MM.1S (cell line): ENCODE results near the gene LCA5L.
"Not testable (repeated sequence)": the region's sequence is repeated elsewhere in the genome, so short reads cannot be mapped to it uniquely, and the experiment has no call there.

Experiments used
- DNase-seq: peaks from one replicate; pipeline ENCODE4 v3.0.0-alpha.2; 2015
- H2AFZ ChIP-seq: fragments of 300-600 bp; sonication (generic); 2 replicates; pipeline ENCODE4 v1.6.0; 2016; ENCODE audit warnings: antibody characterized with exemption, low read length
- H3F3A ChIP-seq: fragments of 300-600 bp; sonication (generic); 2 replicates; pipeline ENCODE4 v1.6.1; 2016; ENCODE audit warnings: mild to moderate bottlenecking, antibody characterized with exemption, low read length, moderate library complexity, mixed read lengths; ENCODE audit not compliant: insufficient read depth
- H3K27ac ChIP-seq: fragments of 300-600 bp; sonication (generic); 2 replicates; pipeline ENCODE4 v1.5.1; 2016; ENCODE audit warnings: mild to moderate bottlenecking, low read length
- H3K27me3 ChIP-seq: fragments of 300-600 bp; sonication (generic); replicated peaks from 2 replicates; pipeline ENCODE4 v1.6.0; 2016; ENCODE audit warnings: low read length; ENCODE audit not compliant: insufficient read depth
- H3K36me3 ChIP-seq: fragments of 300-600 bp; sonication (generic); replicated peaks from 2 replicates; pipeline ENCODE4 v1.6.1; 2016; ENCODE audit warnings: mild to moderate bottlenecking, low read length, mixed read lengths; ENCODE audit not compliant: insufficient read depth
- H3K4me1 ChIP-seq: fragments of 300-600 bp; sonication (generic); 2 replicates; pipeline ENCODE4 v1.6.1; 2016; ENCODE audit warnings: low read length, mixed read lengths
- H3K4me2 ChIP-seq: fragments of 300-600 bp; sonication (generic); 2 replicates; pipeline ENCODE4 v1.6.0; 2016; ENCODE audit warnings: low read depth, low read length
- H3K4me3 ChIP-seq: fragments of 300-600 bp; sonication (generic); 2 replicates; pipeline ENCODE4 v1.5.1; 2016; ENCODE audit warnings: low read length, mixed read lengths
- H3K79me2 ChIP-seq: fragments of 300-600 bp; sonication (generic); 2 replicates; pipeline ENCODE4 v1.6.1; 2016; ENCODE audit warnings: mixed run types, low read length, mixed read lengths
- H3K9ac ChIP-seq: fragments of 300-600 bp; sonication (generic); 2 replicates; pipeline ENCODE4 v1.6.1; 2016; ENCODE audit warnings: low read length, mixed read lengths
- H3K9me2 ChIP-seq: fragments of 300-600 bp; sonication (generic); replicated peaks from 2 replicates; pipeline ENCODE4 v1.6.1; 2016; ENCODE audit warnings: mild to moderate bottlenecking, low read length, mixed read lengths; ENCODE audit not compliant: insufficient read depth
- H3K9me3 ChIP-seq: fragments of 300-600 bp; sonication (generic); replicated peaks from 2 replicates; pipeline ENCODE4 v1.6.1; 2016; ENCODE audit warnings: mild to moderate bottlenecking, low read length, mixed read lengths; ENCODE audit not compliant: insufficient read depth
- H4K20me1 ChIP-seq: fragments of 300-600 bp; sonication (generic); 2 replicates; pipeline ENCODE4 v1.6.1; 2016; ENCODE audit warnings: mild to moderate bottlenecking, low read length, moderate library complexity, mixed read lengths; ENCODE audit not compliant: insufficient read depth
- EZH2 ChIP-seq: fragments of 300-600 bp; sonication (generic); optimal IDR thresholded peaks from 2 replicates; pipeline ENCODE3; 2017; ENCODE audit warnings: low read depth, mild to moderate bottlenecking, antibody characterized with exemption, low read length, mixed read lengths
- EZH2phosphoT487 ChIP-seq: fragments of 300-600 bp; sonication (generic); IDR thresholded peaks from 2 replicates; pipeline ENCODE4 v1.6.1; 2018; ENCODE audit warnings: antibody characterized with exemption, low read length
- TF ChIP-seq, protein P1 (sequence below): fragments of 300-600 bp; sonication (generic); IDR thresholded peaks from 2 replicates; pipeline ENCODE4 v1.5.1; 2016; ENCODE audit warnings: antibody characterized with exemption, low read length, mixed read lengths

LCA5L gene

DNA sequence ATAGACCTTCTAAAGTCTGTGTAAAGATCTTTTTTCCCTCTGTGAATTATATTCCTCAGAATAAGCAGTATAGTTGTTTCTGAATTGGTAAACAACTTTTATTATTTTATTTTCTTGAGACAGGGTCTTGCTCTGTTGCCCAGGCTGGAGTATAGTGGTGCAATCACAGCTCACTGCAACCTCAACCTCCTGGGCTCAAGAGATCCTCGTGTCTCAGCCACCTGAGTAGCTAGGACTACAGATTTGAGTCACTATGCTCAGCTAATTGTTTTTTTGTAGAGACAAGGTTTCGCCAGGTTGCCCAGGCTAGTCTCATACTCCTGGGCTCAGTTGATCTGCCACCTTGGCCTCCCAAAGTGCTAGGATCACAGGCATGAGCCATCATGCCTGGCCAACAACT, 70.1 kb downstream of the LCA5L start:
- DNase-seq: no peak
- Histone ChIP-seq H3K4me1 (no peaks in the 10 kb centered on the region), H2AFZ (no peak overlapping the region), H3K9ac (no peak overlapping the region), H3K27ac (no peak overlapping the region), H3K9me3 (no peaks in the 10 kb centered on the region), H3K9me2 (no peaks in the 10 kb centered on the region), H3K4me3 (no peak overlapping the region), H3K79me2 (no peaks in the 10 kb centered on the region), H3K36me3 (no peaks in the 10 kb centered on the region), H3F3A (no peaks in the 10 kb centered on the region), H3K4me2 (no peak overlapping the region), H4K20me1 (no peaks in the 10 kb centered on the region), H3K27me3 (no peaks in the 10 kb centered on the region)
- no peak for TF ChIP-seq EZH2phosphoT487
- no peak for TF ChIP-seq EZH2
- TF ChIP-seq, protein P1, sequence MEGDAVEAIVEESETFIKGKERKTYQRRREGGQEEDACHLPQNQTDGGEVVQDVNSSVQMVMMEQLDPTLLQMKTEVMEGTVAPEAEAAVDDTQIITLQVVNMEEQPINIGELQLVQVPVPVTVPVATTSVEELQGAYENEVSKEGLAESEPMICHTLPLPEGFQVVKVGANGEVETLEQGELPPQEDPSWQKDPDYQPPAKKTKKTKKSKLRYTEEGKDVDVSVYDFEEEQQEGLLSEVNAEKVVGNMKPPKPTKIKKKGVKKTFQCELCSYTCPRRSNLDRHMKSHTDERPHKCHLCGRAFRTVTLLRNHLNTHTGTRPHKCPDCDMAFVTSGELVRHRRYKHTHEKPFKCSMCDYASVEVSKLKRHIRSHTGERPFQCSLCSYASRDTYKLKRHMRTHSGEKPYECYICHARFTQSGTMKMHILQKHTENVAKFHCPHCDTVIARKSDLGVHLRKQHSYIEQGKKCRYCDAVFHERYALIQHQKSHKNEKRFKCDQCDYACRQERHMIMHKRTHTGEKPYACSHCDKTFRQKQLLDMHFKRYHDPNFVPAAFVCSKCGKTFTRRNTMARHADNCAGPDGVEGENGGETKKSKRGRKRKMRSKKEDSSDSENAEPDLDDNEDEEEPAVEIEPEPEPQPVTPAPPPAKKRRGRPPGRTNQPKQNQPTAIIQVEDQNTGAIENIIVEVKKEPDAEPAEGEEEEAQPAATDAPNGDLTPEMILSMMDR: no peak

DNA sequence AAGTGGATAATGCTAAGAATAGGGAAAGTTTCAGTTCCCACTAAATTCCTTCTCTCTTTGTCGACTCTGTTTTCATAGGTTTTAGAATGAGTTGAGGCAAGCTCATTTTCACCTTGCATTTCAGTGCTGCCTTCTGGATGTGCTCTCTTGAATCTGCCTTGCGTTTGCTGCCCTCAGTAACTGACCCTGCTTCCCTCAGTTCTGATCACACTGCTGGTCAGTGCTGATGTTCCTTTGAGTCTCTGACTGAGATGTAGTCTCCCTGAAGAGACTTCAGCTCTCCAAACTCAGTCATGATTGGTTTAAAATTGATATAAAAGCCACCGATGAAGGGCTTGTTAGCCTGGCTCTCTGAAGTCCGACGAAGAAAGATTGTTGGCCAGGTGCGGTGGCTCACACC, 71.5 kb downstream of the LCA5L start:
- no peak overlapping the region for H2AFZ ChIP-seq
- H3K27me3 ChIP-seq: no peaks in the 10 kb centered on the region
- H3K4me1 ChIP-seq: no peaks in the 10 kb centered on the region
- no peak for DNase-seq
- no peaks in the 10 kb centered on the region for H4K20me1 ChIP-seq
- no peak overlapping the region for H3K27ac ChIP-seq
- TF ChIP-seq, protein P1: no peak
- TF ChIP-seq EZH2: no peak
- no peak for TF ChIP-seq EZH2phosphoT487
- no peaks in the 10 kb centered on the region for H3F3A ChIP-seq
- H3K4me3 ChIP-seq: no peak overlapping the region
- no peaks in the 10 kb centered on the region for H3K79me2 ChIP-seq
- no peaks in the 10 kb centered on the region for H3K9me2 ChIP-seq
- no peak overlapping the region for H3K4me2 ChIP-seq
- H3K9me3 ChIP-seq: no peaks in the 10 kb centered on the region
- no peak overlapping the region for H3K9ac ChIP-seq
- H3K36me3 ChIP-seq: no peaks in the 10 kb centered on the region

DNA sequence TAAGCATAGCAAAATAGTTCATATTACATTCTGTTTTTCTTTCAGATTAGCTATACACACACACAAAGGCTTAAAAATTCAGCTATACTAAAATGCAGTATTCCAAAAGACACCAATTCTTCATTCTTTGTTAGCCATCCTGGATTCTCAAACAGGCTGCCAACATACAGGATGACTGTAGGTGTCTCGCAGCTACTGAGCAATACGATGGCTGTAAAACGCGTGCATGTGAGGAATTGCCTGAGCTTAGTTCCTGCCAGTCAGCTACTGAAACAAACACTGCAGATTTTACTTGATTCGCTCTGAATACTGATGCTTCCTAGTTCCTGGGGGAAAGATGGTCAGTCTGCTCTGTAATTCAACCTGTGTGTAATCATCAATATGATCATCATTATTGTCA, 71.9 kb downstream of the LCA5L start:
- no peak overlapping the region for H2AFZ ChIP-seq
- no peaks in the 10 kb centered on the region for H4K20me1 ChIP-seq
- no peak for DNase-seq
- no peaks in the 10 kb centered on the region for H3K9me3 ChIP-seq
- H3K36me3 ChIP-seq: no peaks in the 10 kb centered on the region
- no peaks in the 10 kb centered on the region for H3K4me1 ChIP-seq
- H3K79me2 ChIP-seq: no peaks in the 10 kb centered on the region
- no peaks in the 10 kb centered on the region for H3F3A ChIP-seq
- H3K4me2 ChIP-seq: no peak overlapping the region
- TF ChIP-seq, protein P1: peak; percentile 5; the same call in 1 of the 2 replicates
- no peak for TF ChIP-seq EZH2
- H3K4me3 ChIP-seq: no peak overlapping the region
- no peak overlapping the region for H3K9ac ChIP-seq
- no peaks in the 10 kb centered on the region for H3K9me2 ChIP-seq
- H3K27me3 ChIP-seq: no peaks in the 10 kb centered on the region
- no peak overlapping the region for H3K27ac ChIP-seq

DNA sequence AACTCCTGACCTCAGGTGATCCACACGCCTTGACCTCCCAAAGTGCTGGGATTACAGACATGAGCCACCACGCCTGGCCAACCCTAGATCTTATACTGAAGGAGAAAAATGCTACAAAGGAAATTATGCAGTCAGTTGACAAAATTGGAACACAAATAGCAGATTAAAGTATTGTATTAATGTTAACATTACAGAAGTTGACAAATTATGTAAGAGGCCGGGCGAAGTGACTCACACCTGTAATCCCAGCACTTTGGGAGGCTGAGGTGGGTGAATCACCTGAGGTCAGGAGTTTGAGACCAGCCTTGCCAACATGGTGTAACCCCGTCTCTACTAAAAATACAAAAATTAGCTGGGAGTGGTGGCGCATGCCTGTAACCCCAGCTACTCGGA, 75.7 kb downstream of the LCA5L start:
- H3F3A ChIP-seq, H3K79me2 ChIP-seq, H3K27me3 ChIP-seq, H3K9me2 ChIP-seq, H2AFZ ChIP-seq, H3K9me3 ChIP-seq, H3K4me3 ChIP-seq, DNase-seq, H3K4me1 ChIP-seq, H4K20me1 ChIP-seq, H3K36me3 ChIP-seq, H3K4me2 ChIP-seq, H3K9ac ChIP-seq, H3K27ac ChIP-seq: not testable (repeated sequence)
